T-helper 2 cell treated with Interferon-gamma antibody and Interleukin-4, amounts not matched to agents 5 μg/mL and 100 μg/mL, for 36 hours (primary cell): ENCODE measurements around the gene MLX.

Experiments used
- DNase-seq: peaks from one replicate; pipeline ENCODE4 v3.0.0; 2021; ENCODE audit warnings: low spot score
- H3K27ac Mint-ChIP-seq: one replicate; pipeline ENCODE4 v1.8.0; 2021; ENCODE audit warnings: mild to moderate bottlenecking, mixed read lengths
- H3K27me3 Mint-ChIP-seq: one replicate; pipeline ENCODE4 v1.8.0; 2021; ENCODE audit warnings: low read depth, mixed read lengths
- H3K36me3 Mint-ChIP-seq: one replicate; pipeline ENCODE4 v1.8.0; 2021; ENCODE audit warnings: low read depth, mixed read lengths
- H3K4me1 Mint-ChIP-seq: one replicate; pipeline ENCODE4 v1.8.0; 2021; ENCODE audit warnings: low read depth, mixed read lengths
- H3K4me3 Mint-ChIP-seq: one replicate; pipeline ENCODE4 v1.8.0; 2022; ENCODE audit warnings: mild to moderate bottlenecking, moderate library complexity, mixed read lengths
- H3K9me3 Mint-ChIP-seq: one replicate; pipeline ENCODE4 v1.8.0; 2021; ENCODE audit warnings: mixed read lengths

Gene MLX

DNA sequence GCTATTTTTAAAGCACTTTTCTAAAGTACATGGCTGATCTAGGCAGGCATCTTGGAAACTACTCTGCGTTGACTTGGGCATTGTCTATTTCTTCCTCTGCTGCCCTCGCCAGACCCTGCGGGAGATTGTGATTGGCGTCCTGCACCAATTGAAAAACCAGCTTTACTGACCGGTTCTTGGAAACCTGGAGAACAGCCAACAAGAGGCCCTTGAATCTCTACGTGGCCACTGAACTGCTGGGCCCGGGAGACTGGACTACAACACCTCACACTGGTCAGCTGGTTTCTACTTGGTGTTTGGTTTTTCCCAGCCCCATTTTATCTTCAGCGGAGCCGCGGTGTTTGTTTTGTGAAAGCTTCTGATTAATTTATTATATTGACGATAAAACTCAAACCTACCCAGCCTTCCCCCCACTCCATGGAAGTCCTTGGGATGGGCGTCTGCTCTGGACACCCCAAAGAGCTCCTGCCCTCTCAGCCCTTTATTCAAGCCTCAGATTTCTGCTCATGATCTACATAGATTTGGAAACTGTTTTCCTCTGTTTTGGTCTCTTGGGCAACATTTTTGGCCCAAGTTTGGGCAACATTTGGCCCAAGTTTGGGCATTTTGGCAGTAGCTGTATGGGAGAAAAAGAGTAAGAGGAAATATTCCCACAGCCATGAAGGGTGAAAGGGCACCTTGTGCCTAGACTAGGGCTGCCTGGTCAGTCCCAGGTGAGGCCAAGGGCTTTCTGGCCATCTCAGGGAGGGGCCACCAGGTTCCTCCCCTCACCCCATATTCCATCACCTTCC, 4.7 kb downstream of the MLX start:
- no peaks in the 10 kb centered on the region for H3K9me3 Mint-ChIP-seq
- H3K36me3 Mint-ChIP-seq: peaks cover 65% of the 10 kb centered on the region
- H3K4me1 Mint-ChIP-seq: peaks cover 28% of the 10 kb centered on the region
- no peaks in the 10 kb centered on the region for H3K27me3 Mint-ChIP-seq
- H3K27ac Mint-ChIP-seq: no peak overlapping the region
- DNase-seq: no peak
- no peak overlapping the region for H3K4me3 Mint-ChIP-seq

DNA sequence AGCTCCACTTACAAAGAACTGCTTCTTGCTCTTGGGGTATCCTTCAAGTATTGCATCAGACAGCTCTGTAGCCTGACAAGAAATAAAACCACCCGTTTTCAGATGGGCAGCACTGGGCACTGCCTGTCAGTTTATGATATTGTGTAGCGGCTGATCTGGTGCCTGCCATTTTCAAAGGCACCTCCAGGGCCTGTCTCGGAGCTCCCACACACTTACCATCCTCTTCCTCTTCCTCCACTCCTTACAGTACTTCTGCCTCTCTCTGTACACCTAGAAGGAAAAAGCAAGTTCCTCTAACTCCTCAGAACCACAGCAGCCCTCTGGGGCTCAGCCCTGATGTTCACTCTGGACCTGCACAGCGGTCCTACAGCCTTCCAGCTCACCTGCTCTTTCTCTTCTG, 6.2 kb downstream of the MLX start:
- Mint-ChIP-seq H3K4me1 (peaks cover 29% of the 10 kb centered on the region), H3K36me3 (peaks cover 68% of the 10 kb centered on the region), H3K9me3 (no peaks in the 10 kb centered on the region), H3K27me3 (no peaks in the 10 kb centered on the region), H3K4me3 (no peak overlapping the region), H3K27ac (peak overlapping the region; percentile 56)
- DNase-seq: no peak

DNA sequence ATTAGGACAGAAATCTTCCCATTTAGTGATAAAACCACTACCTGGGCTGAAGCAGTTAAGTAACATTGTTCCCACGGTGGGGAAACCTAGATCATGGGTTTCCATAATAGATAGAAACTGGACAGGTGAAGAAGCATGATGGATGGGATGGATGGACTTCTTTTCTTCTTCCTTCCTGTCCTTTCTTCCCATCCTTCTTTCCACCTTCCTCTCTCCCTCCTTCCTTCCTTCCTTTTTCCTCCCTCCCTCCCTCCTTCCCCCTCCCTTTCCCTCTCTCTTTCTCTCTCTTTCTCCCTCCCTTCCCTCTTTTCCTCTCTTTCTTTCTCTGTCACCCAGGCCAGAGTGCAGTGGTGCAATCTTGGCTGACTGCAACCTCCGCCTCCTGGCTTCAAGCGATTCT, 7.6 kb downstream of the MLX start:
- Mint-ChIP-seq H3K9me3 (no peaks in the 10 kb centered on the region), H3K36me3 (peaks cover 63% of the 10 kb centered on the region), H3K4me3 (no peak overlapping the region), H3K4me1 (peaks cover 33% of the 10 kb centered on the region), H3K27me3 (no peaks in the 10 kb centered on the region), H3K27ac (peak overlapping the region; percentile 42)
- no peak for DNase-seq

- peak overlapping the region; percentile 52 for H3K27ac Mint-ChIP-seq
- peak overlapping the region; percentile 98 for H3K4me3 Mint-ChIP-seq
- peaks cover 35% of the 10 kb centered on the region for H3K4me1 Mint-ChIP-seq
- H3K9me3 Mint-ChIP-seq: no peaks in the 10 kb centered on the region
- no peak for DNase-seq
- H3K36me3 Mint-ChIP-seq: peaks cover 62% of the 10 kb centered on the region
- no peaks in the 10 kb centered on the region for H3K27me3 Mint-ChIP-seq
Observed at GRCh38 chr17:42577140-42577531, 10.2 kb downstream of the MLX start.

- peak within 1 kb of the TSS; percentile 98 for H3K4me3 Mint-ChIP-seq
- no peaks in the 10 kb centered on the region for H3K9me3 Mint-ChIP-seq
- H3K4me1 Mint-ChIP-seq: peaks cover 35% of the 10 kb centered on the region
- peak within 1 kb of the TSS; percentile 94 for H3K27ac Mint-ChIP-seq
- H3K36me3 Mint-ChIP-seq: peaks cover 64% of the 10 kb centered on the region
- peak; percentile 94 for DNase-seq
- H3K27me3 Mint-ChIP-seq: no peaks in the 10 kb centered on the region
Observed at GRCh38 chr17:42577532-42578281, 10.8 kb downstream of the MLX start, which contains the start of gene PSMC3IP. Gene PSMC3IP (minus strand): TSS chr17:42577729. CDS start chr17:42577686, 43 bp downstream.

- Mint-ChIP-seq H3K27ac (peak overlapping the region; percentile 94), H3K36me3 (peaks cover 64% of the 10 kb centered on the region), H3K4me3 (peak overlapping the region; percentile 98), H3K4me1 (peaks cover 31% of the 10 kb centered on the region), H3K9me3 (no peaks in the 10 kb centered on the region), H3K27me3 (no peaks in the 10 kb centered on the region)
- DNase-seq: peak; percentile 60
Observed at GRCh38 chr17:42578282-42578869, 11.5 kb downstream of the MLX start.

GRCh38 chr17:42579794-42580551, 13.1 kb downstream of the MLX start:
- Mint-ChIP-seq H3K36me3 (peaks cover 63% of the 10 kb centered on the region), H3K27ac (peak overlapping the region; percentile 43)

GRCh38 chr17:42581744-42582270, 14.9 kb downstream of the MLX start:
- Mint-ChIP-seq H3K27ac (no peak overlapping the region), H3K4me3 (no peak overlapping the region), H3K4me1 (peaks cover 14% of the 10 kb centered on the region), H3K9me3 (no peaks in the 10 kb centered on the region), H3K27me3 (no peaks in the 10 kb centered on the region), H3K36me3 (peaks cover 58% of the 10 kb centered on the region)
- no peak for DNase-seq

More at GRCh38 chr17:42579794-42580551, 13.1 kb downstream of the MLX start:
- Mint-ChIP-seq H3K4me1 (peaks cover 27% of the 10 kb centered on the region), H3K27me3 (no peaks in the 10 kb centered on the region), H3K9me3 (no peaks in the 10 kb centered on the region), H3K4me3 (peak overlapping the region; percentile 27)
- DNase-seq: no peak

DNA sequence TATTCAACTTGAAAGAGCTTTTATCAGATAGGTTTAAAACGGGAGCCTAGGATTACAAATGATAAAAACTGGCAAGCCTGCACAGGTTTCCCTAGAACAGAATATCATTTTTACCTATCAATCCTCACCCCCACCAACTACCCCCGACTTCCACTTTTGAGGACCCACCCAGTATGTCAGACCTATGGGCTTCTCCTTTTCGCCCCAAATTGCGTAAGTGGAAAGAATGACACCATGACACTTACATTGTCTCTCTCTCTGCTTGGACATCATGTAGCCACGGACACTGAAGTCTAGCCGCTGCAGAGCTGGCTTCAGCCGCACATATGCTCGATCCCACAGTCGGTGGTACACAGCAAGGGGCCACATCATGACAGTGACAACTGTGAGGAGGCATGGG, 18.0 kb downstream of the MLX start:
- no peak overlapping the region for H3K27ac Mint-ChIP-seq
- H3K9me3 Mint-ChIP-seq: no peaks in the 10 kb centered on the region
- no peaks in the 10 kb centered on the region for H3K4me1 Mint-ChIP-seq
- no peak overlapping the region for H3K4me3 Mint-ChIP-seq
- H3K27me3 Mint-ChIP-seq: no peaks in the 10 kb centered on the region
- no peak for DNase-seq
- H3K36me3 Mint-ChIP-seq: peaks cover 55% of the 10 kb centered on the region

DNA sequence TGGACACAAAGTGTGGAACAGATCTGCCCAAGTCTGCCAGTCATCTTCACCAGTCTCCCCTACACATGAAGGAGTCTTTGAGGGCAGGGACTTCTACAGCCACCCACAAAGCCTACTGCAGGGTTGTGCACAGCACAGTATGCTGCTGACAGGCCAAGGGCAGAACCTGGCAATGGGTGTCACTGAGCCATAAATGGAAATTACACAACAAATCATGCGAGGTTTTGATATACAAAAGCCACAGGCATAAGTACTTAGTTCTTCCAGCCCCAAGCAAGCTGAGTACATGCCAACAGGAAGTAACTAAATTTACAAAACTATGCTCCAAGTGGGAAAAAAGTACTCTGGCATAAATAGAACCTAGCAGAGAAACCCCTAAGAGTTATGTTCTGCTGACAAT, 18.5 kb downstream of the MLX start:
- no peak overlapping the region for H3K4me3 Mint-ChIP-seq
- H3K36me3 Mint-ChIP-seq: peaks cover 56% of the 10 kb centered on the region

GRCh38 chr17:42586514-42587230, 19.8 kb downstream of the MLX start:
- H3K4me3 Mint-ChIP-seq: no peak overlapping the region
- H3K36me3 Mint-ChIP-seq: peaks cover 54% of the 10 kb centered on the region
- no peak overlapping the region for H3K27ac Mint-ChIP-seq
- no peaks in the 10 kb centered on the region for H3K4me1 Mint-ChIP-seq
- no peaks in the 10 kb centered on the region for H3K9me3 Mint-ChIP-seq
- no peaks in the 10 kb centered on the region for H3K27me3 Mint-ChIP-seq
- DNase-seq: no peak

More for the DNA sequence above, 18.5 kb downstream of the MLX start:
- Mint-ChIP-seq H3K4me1 (no peaks in the 10 kb centered on the region), H3K27ac (no peak overlapping the region), H3K27me3 (no peaks in the 10 kb centered on the region), H3K9me3 (no peaks in the 10 kb centered on the region)
- no peak for DNase-seq

DNA sequence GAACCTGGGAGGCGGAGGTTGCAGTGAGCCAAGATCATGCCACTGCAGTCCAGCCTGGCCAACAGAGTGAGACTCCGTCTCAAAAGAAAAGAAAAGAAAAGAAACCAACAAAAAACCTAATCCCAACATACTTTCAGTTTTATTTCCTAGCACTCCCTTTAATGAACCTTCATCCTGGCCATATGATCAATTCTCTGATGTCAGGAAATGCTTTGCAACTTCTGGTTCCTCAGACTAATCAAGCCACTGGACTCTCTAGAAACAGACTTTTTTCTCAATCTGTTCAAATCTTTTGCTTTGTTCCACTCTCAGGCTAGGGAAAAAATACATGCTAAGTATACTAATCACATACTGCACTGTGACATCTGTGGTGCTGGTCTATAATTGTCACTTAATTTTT, 24.0 kb downstream of the MLX start:
- Mint-ChIP-seq H3K9me3 (no peaks in the 10 kb centered on the region), H3K27me3 (no peaks in the 10 kb centered on the region), H3K4me3 (no peak overlapping the region), H3K4me1 (no peaks in the 10 kb centered on the region), H3K27ac (no peak overlapping the region), H3K36me3 (peaks cover 25% of the 10 kb centered on the region)
- no peak for DNase-seq

GRCh38 chr17:42591411-42591810, 24.5 kb downstream of the MLX start:
- no peaks in the 10 kb centered on the region for H3K27me3 Mint-ChIP-seq
- no peak overlapping the region for H3K27ac Mint-ChIP-seq
- no peaks in the 10 kb centered on the region for H3K9me3 Mint-ChIP-seq

More at GRCh38 chr17:42591411-42591810, 24.5 kb downstream of the MLX start:
- H3K4me3 Mint-ChIP-seq: no peak overlapping the region
- peaks cover 24% of the 10 kb centered on the region for H3K36me3 Mint-ChIP-seq
- H3K4me1 Mint-ChIP-seq: no peaks in the 10 kb centered on the region
- no peak for DNase-seq
